Mucosa of descending colon (tissue), 3 donors: ENCODE results near the gene SCN8A. TPM values are rescaled to one million over a fixed set of nuclear protein-coding genes. Genes with fewer than 3 reads are reported as not detected.
A peak's percentile ranks its signal among the peaks of the same experiment; 100 is the strongest.

ENCODE experiments used
- ATAC-seq: fragments of 200-7000 bp; cut with Tn5 transposase; one replicate; pipeline ENCODE4 v1.9.1; 2020; ENCODE audit warnings: mild to moderate bottlenecking, moderate library complexity
- DNase-seq, 3 donors: peaks; one replicate each; pipeline ENCODE4 v3.0.0-alpha.2; 2020
- H3K36me3 ChIP-seq: fragments of 200-600 bp; one replicate; pipeline ENCODE4 v1.8.0; 2021; ENCODE audit warnings: low read depth, mild to moderate bottlenecking
- H3K4me1 ChIP-seq: fragments of 200-600 bp; one replicate; pipeline ENCODE4 v1.8.0; 2021; ENCODE audit warnings: low read depth, mild to moderate bottlenecking
- H3K4me3 ChIP-seq: fragments of 200-600 bp; one replicate; pipeline ENCODE4 v1.8.0; 2021; ENCODE audit warnings: mild to moderate bottlenecking
- H3K9me3 ChIP-seq: fragments of 200-600 bp; one replicate; pipeline ENCODE4 v1.8.0; 2021; ENCODE audit warnings: mild to moderate bottlenecking
- CTCF ChIP-seq: fragments of 200-600 bp; IDR thresholded peaks from one replicate; pipeline ENCODE4 v1.8.0; 2022; ENCODE audit warnings: antibody characterized with exemption, mild to moderate bottlenecking
- intact Hi-C, 2 donors: fragments of 100-400 bp; cut with DNase I in 1 of 2; cut with micrococcal nuclease in 1 of 2; formaldehyde crosslinking; loops; one replicate each; pipeline versions ENCODE4 v1.11.0 to v1.11.1; 2022; cut with DNase I, micrococcal nuclease
- total RNA-seq, 3 donors: library from RNA; stranded (reverse); fragmentation: NEBNext Ultra II Directional in 2 of 3; extraction: Animal tissue kit (Norgen Biotek cat#: 25700) in 2 of 3; gene quantifications; one replicate each; pipeline versions ENCODE4 v1.2.1 to v1.2.4, GENCODE V29; 2021 to 2023
- donor health status: DM: no; HTN: no; CAD: no; lungs with moderate emphysema.
- donor health status: DM: no; HTN: no; CAD: no.
- donor health status: DM: no; HTN: yes; CAD: no.

The SCN8A gene
- total RNA-seq, 3 donors from 2014 or later = 2.7 to 5.2 (median 3.6) TPM

GRCh38 chr12:51579321-51579850, 11.6 kb upstream of the SCN8A start:
- H3K36me3 ChIP-seq = no peaks in the 10 kb centered on the region
- no peaks in the 10 kb centered on the region for H3K9me3 ChIP-seq
- H3K4me1 ChIP-seq = no peaks in the 10 kb centered on the region
- H3K4me3 ChIP-seq = no peak overlapping the region
- ATAC-seq (no peak), DNase-seq (no peak)
- intact Hi-C loops = no loop called here
- no peak for TF ChIP-seq CTCF

GRCh38 chr12:51589060-51589459, 2.0 kb upstream of the SCN8A start:
- no peaks in the 10 kb centered on the region for H3K36me3 ChIP-seq
- H3K4me1 ChIP-seq = peaks cover 6% of the 10 kb centered on the region
- H3K4me3 ChIP-seq = no peak overlapping the region
- H3K9me3 ChIP-seq = no peaks in the 10 kb centered on the region
- intact Hi-C loops = no loop called here
- no peak for DNase-seq
- TF ChIP-seq CTCF = no peak
- ATAC-seq = no peak

- peaks cover 6% of the 10 kb centered on the region for H3K4me1 ChIP-seq
- no peak for DNase-seq
- H3K4me3 ChIP-seq = no peak overlapping the region
- TF ChIP-seq CTCF = no peak
- ATAC-seq = no peak
- no peaks in the 10 kb centered on the region for H3K36me3 ChIP-seq
- no peaks in the 10 kb centered on the region for H3K9me3 ChIP-seq
- intact Hi-C loops = no loop called here
These were observed 1.4 kb upstream of the SCN8A start for GRCh38 chr12:51589557-51590176.

GRCh38 chr12:51590347-51591015, 552 bp upstream of the SCN8A start:
- H3K4me1 ChIP-seq = peaks cover 6% of the 10 kb centered on the region
- no peaks in the 10 kb centered on the region for H3K9me3 ChIP-seq
- intact Hi-C loops = no loop called here
- DNase-seq = peak; percentile 63 to 82 (median 77)
- ATAC-seq = peak; percentile 95
- H3K4me3 ChIP-seq = no peak overlapping the region
- no peaks in the 10 kb centered on the region for H3K36me3 ChIP-seq
- peak; percentile 35 for TF ChIP-seq CTCF

GRCh38 chr12:51592034-51592705, 1.1 kb downstream of the SCN8A start:
- intact Hi-C loops = no loop called here

More at GRCh38 chr12:51592034-51592705, 1.1 kb downstream of the SCN8A start:
- no peak overlapping the region for H3K4me3 ChIP-seq
- H3K9me3 ChIP-seq = no peaks in the 10 kb centered on the region
- H3K4me1 ChIP-seq = peaks cover 6% of the 10 kb centered on the region
- DNase-seq = no peak
- TF ChIP-seq CTCF = no peak
- ATAC-seq = no peak
- no peaks in the 10 kb centered on the region for H3K36me3 ChIP-seq
